Stimulated activated effector memory CD8-positive, alpha-beta T cell treated with anti-CD3 and anti-CD28 coated beads, Interleukin-12 subunit alpha, Interleukin-12 subunit beta, amount 100 ng/mL, for 72 hours (primary cell): Measurements from ENCODE around the gene DDO.
"Not testable (repeated sequence)": the region's sequence is repeated elsewhere in the genome, so short reads cannot be mapped to it uniquely, and the experiment has no call there.

Experiments
- ATAC-seq: fragments of 150-1000 bp; cut with Tn5 transposase; 2 replicates; pipeline ENCODE4 v1.10.0; 2021
- DNase-seq, 2 donors: peaks; one replicate each; pipeline ENCODE4 v3.0.0; 2021 to 2022; ENCODE audit warnings: low spot score in 2 of 2
- H3K27ac Mint-ChIP-seq: one replicate; pipeline ENCODE4 v1.8.0; 2022; ENCODE audit warnings: mild to moderate bottlenecking, mixed read lengths
- H3K36me3 Mint-ChIP-seq: one replicate; pipeline ENCODE4 v1.8.0; 2022; ENCODE audit warnings: mild to moderate bottlenecking, mixed read lengths
- H3K4me1 Mint-ChIP-seq: one replicate; pipeline ENCODE4 v1.8.0; 2022; ENCODE audit warnings: mixed read lengths
- H3K4me3 Mint-ChIP-seq: one replicate; pipeline ENCODE4 v1.8.0; 2022; ENCODE audit warnings: mild to moderate bottlenecking, mixed read lengths
- H3K9me3 Mint-ChIP-seq: one replicate; pipeline ENCODE4 v1.8.0; 2022; ENCODE audit warnings: mixed read lengths

The DDO gene

GRCh38 chr6:110350593-110350992 is 64.8 kb downstream of the DDO start:
- not testable (repeated sequence) for DNase-seq, H3K4me1 Mint-ChIP-seq, ATAC-seq, H3K27ac Mint-ChIP-seq, H3K36me3 Mint-ChIP-seq, H3K4me3 Mint-ChIP-seq, H3K9me3 Mint-ChIP-seq

GRCh38 chr6:110348961-110349690 is 66.2 kb downstream of the DDO start:
- H3K36me3 Mint-ChIP-seq: no peaks in the 10 kb centered on the region
- H3K27ac Mint-ChIP-seq: no peak overlapping the region
- no peaks in the 10 kb centered on the region for H3K9me3 Mint-ChIP-seq
- DNase-seq: no peak
- H3K4me1 Mint-ChIP-seq: no peaks in the 10 kb centered on the region
- ATAC-seq: no peak
- no peak overlapping the region for H3K4me3 Mint-ChIP-seq

GRCh38 chr6:110345025-110345424 is 70.3 kb downstream of the DDO start:
- ATAC-seq: no peak
- H3K36me3 Mint-ChIP-seq: no peaks in the 10 kb centered on the region
- H3K27ac Mint-ChIP-seq: no peak overlapping the region
- H3K4me3 Mint-ChIP-seq: no peak overlapping the region
- no peaks in the 10 kb centered on the region for H3K4me1 Mint-ChIP-seq
- DNase-seq: no peak
- H3K9me3 Mint-ChIP-seq: no peaks in the 10 kb centered on the region

GRCh38 chr6:110342759-110343158 is 72.6 kb downstream of the DDO start:
- no peak for ATAC-seq
- H3K9me3 Mint-ChIP-seq: no peaks in the 10 kb centered on the region
- no peak overlapping the region for H3K27ac Mint-ChIP-seq
- DNase-seq: no peak
- no peaks in the 10 kb centered on the region for H3K4me1 Mint-ChIP-seq
- H3K4me3 Mint-ChIP-seq: no peak overlapping the region
- H3K36me3 Mint-ChIP-seq: no peaks in the 10 kb centered on the region
